Activated B cell treated with CpG ODN at 0.5 μM for 24 hours (primary cell): ENCODE results near the gene CABP4. TPM values are rescaled to one million over a fixed set of nuclear protein-coding genes. Genes with fewer than 3 reads are reported as not detected.
"Not testable (repeated sequence)": the region's sequence is repeated elsewhere in the genome, so short reads cannot be mapped to it uniquely, and the experiment has no call there.

Source experiments
- ATAC-seq: fragments of 200-7000 bp; cut with Tn5 transposase; one replicate; pipeline ENCODE4 v1.10.0; 2021; ENCODE audit warnings: low read depth, mild to moderate bottlenecking, moderate library complexity
- CTCF ChIA-PET: fragments of 350-600 bp; sonication (Branson Sonifier 250); formaldehyde crosslinking; loops from one replicate; lab custom pipeline; 2021; ENCODE audit warnings: antibody characterized with exemption; lab: Charles Lee
- POLR2A ChIA-PET: fragments of 350-600 bp; sonication (Branson Sonifier 250); formaldehyde crosslinking; loops from one replicate; lab custom pipeline; 2021; ENCODE audit warnings: antibody characterized with exemption; lab: Charles Lee
- DNase-seq: peaks from one replicate; pipeline ENCODE4 v3.0.0; 2022
- H3K27ac Mint-ChIP-seq: one replicate; pipeline ENCODE4 v1.8.0; 2020; ENCODE audit warnings: mixed read lengths
- H3K27me3 Mint-ChIP-seq: one replicate; pipeline ENCODE4 v1.8.0; 2021; ENCODE audit warnings: mixed read lengths
- H3K36me3 Mint-ChIP-seq: one replicate; pipeline ENCODE4 v1.8.0; 2021; ENCODE audit warnings: low read depth, mixed read lengths
- H3K4me1 Mint-ChIP-seq: one replicate; pipeline ENCODE4 v1.8.0; 2021; ENCODE audit warnings: mixed read lengths
- H3K4me3 Mint-ChIP-seq: one replicate; pipeline ENCODE4 v1.8.0; 2020; ENCODE audit warnings: mild to moderate bottlenecking, mixed read lengths
- H3K9me3 Mint-ChIP-seq: one replicate; pipeline ENCODE4 v1.8.0; 2020; ENCODE audit warnings: mixed read lengths
- CTCF ChIP-seq: fragments of 200-600 bp; IDR thresholded peaks from one replicate; pipeline ENCODE4 v1.8.0; 2022; ENCODE audit warnings: antibody characterized with exemption, mild to moderate bottlenecking
- intact Hi-C: fragments of 100-400 bp; cut with micrococcal nuclease; formaldehyde crosslinking; loops from one replicate; pipeline ENCODE4 v1.15.1; 2024
- total RNA-seq: library from RNA; stranded (reverse); gene quantifications from 2 replicates; pipeline ENCODE4 v1.2.3, GENCODE V29; 2022

CABP4 gene
- total RNA-seq, 1 donor from 2014 or later: 3.0 TPM

- POLR2A ChIA-PET: interaction anchor here (0.6 to 33.4 kb wide), 5 partner anchors 20 to 70 kb away, joined by 4 to 1417 read pairs (median 30); partner anchors contain the start of genes AIP, CORO1B, PPP1CA and PTPRCAP
- Mint-ChIP-seq H3K27me3 (no peaks in the 10 kb centered on the region), H3K4me3 (no peak overlapping the region), H3K4me1 (peaks cover 83% of the 10 kb centered on the region), H3K36me3 (peaks cover 8% of the 10 kb centered on the region), H3K9me3 (no peaks in the 10 kb centered on the region), H3K27ac (peak overlapping the region; percentile 94)
- intact Hi-C loops: no loop called here
- CTCF ChIA-PET: interaction anchor here (1.0 kb wide), 1 partner anchor 26 kb away, joined by 3 read pairs; the partner anchor contains the start of gene PTPRCAP
- TF ChIP-seq CTCF: no peak
- DNase-seq: no peak
- no peak for ATAC-seq
Observed at GRCh38 chr11:67463186-67463585, 8.0 kb downstream of the CABP4 start.

- no peak for ATAC-seq
- Mint-ChIP-seq H3K36me3 (peaks cover 11% of the 10 kb centered on the region), H3K27ac (peak overlapping the region; percentile 94), H3K27me3 (no peaks in the 10 kb centered on the region), H3K4me3 (peak overlapping the region; percentile 88), H3K9me3 (no peaks in the 10 kb centered on the region), H3K4me1 (peaks cover 80% of the 10 kb centered on the region)
- intact Hi-C loops: loop anchor here (1.0 kb wide), 8 partner anchors 18 to 111 kb away; partner anchors contain the start of genes CDK2AP2, POLD4, PPP1CA and PTPRCAP
- ChIA-PET POLR2A (interaction anchor here (0.6 to 33.4 kb wide), 5 partner anchors 20 to 61 kb away, joined by 3 to 1417 read pairs (median 30); partner anchors contain the start of genes AIP, CORO1B, PPP1CA and PTPRCAP), CTCF (interaction anchor here (1.0 kb wide), 1 partner anchor 27 kb away, joined by 3 read pairs; the partner anchor contains the start of gene PTPRCAP)
- no peak for DNase-seq
- TF ChIP-seq CTCF: no peak
Observed at GRCh38 chr11:67463680-67464410, 8.7 kb downstream of the CABP4 start.

GRCh38 chr11:67464411-67465188 is 9.4 kb downstream of the CABP4 start:
- CTCF ChIA-PET: interaction anchor here (0.7 to 1.7 kb wide), 3 partner anchors 27 to 63 kb away, joined by 3 to 6 read pairs (median 3); partner anchors contain the start of genes PPP1CA and PTPRCAP
- H3K4me3 Mint-ChIP-seq: peak overlapping the region; percentile 88
- H3K27ac Mint-ChIP-seq: peak overlapping the region; percentile 94
- no peaks in the 10 kb centered on the region for H3K9me3 Mint-ChIP-seq
- POLR2A ChIA-PET: interaction anchor here (0.7 to 33.4 kb wide), 19 partner anchors 15 to 225 kb away, joined by 3 to 1417 read pairs (median 4); partner anchors contain the start of genes AIP, CLCF1, CORO1B and POLD4
- peaks cover 11% of the 10 kb centered on the region for H3K36me3 Mint-ChIP-seq
- no peak for TF ChIP-seq CTCF
- DNase-seq (peak; percentile 83), ATAC-seq (peak; percentile 71)
- peaks cover 77% of the 10 kb centered on the region for H3K4me1 Mint-ChIP-seq
- H3K27me3 Mint-ChIP-seq: no peaks in the 10 kb centered on the region
- intact Hi-C loops: loop anchor here (1.0 kb wide), 8 partner anchors 18 to 111 kb away; partner anchors contain the start of genes CDK2AP2, POLD4, PPP1CA and PTPRCAP

- CTCF ChIA-PET: interaction anchor here (0.7 to 1.7 kb wide), 3 partner anchors 27 to 64 kb away, joined by 3 to 6 read pairs (median 3); partner anchors contain the start of genes PPP1CA and PTPRCAP
- no peak for TF ChIP-seq CTCF
- POLR2A ChIA-PET: interaction anchor here (0.7 to 33.4 kb wide), 19 partner anchors 14 to 225 kb away, joined by 3 to 1417 read pairs (median 4); partner anchors contain the start of genes AIP, CLCF1, CORO1B and POLD4
- Mint-ChIP-seq H3K4me1 (peaks cover 76% of the 10 kb centered on the region), H3K36me3 (peaks cover 11% of the 10 kb centered on the region), H3K9me3 (no peaks in the 10 kb centered on the region), H3K27ac (peak overlapping the region; percentile 94), H3K27me3 (no peaks in the 10 kb centered on the region), H3K4me3 (peak overlapping the region; percentile 88)
- DNase-seq: no peak
- ATAC-seq: no peak
- intact Hi-C loops: no loop called here
Observed at GRCh38 chr11:67465189-67465510, 10.0 kb downstream of the CABP4 start.

- CTCF ChIA-PET: interaction anchor here (0.7 to 1.7 kb wide), 3 partner anchors 28 to 64 kb away, joined by 3 to 6 read pairs (median 3); partner anchors contain the start of genes PPP1CA and PTPRCAP
- POLR2A ChIA-PET: interaction anchor here (0.7 to 33.4 kb wide), 16 partner anchors 18 to 226 kb away, joined by 3 to 1417 read pairs (median 4); partner anchors contain the start of genes AIP, CLCF1, CORO1B and POLD4
- DNase-seq, ATAC-seq, H3K27me3 Mint-ChIP-seq, H3K9me3 Mint-ChIP-seq, intact Hi-C loops: not testable (repeated sequence)
- peaks cover 75% of the 10 kb centered on the region for H3K4me1 Mint-ChIP-seq
- peaks cover 11% of the 10 kb centered on the region for H3K36me3 Mint-ChIP-seq
- peak overlapping the region; percentile 88 for H3K4me3 Mint-ChIP-seq
- peak overlapping the region; percentile 94 for H3K27ac Mint-ChIP-seq
Observed at GRCh38 chr11:67465530-67465929, 10.4 kb downstream of the CABP4 start.
